GM23338 (cell line): Measurements from ENCODE around the gene KCNMA1. TPM values are rescaled to one million over a fixed set of nuclear protein-coding genes. Genes with fewer than 3 reads are reported as not detected.

Source experiments
- ATAC-seq: fragments of 200-7000 bp; cut with Tn5 transposase; 3 replicates; pipeline ENCODE4 v1.9.1; 2020
- DNase-seq: peaks from one replicate; pipeline ENCODE4 v3.0.0-alpha.2; 2015; ENCODE audit warnings: low spot score
- H2AFZ ChIP-seq: fragments of 200-600 bp; sonication (generic); 2 replicates; pipeline ENCODE4 v1.8.0; 2016; ENCODE audit warnings: antibody characterized with exemption, mild to moderate bottlenecking, moderate library complexity
- H3F3A ChIP-seq: fragments of 200-600 bp; sonication (generic); replicated peaks from 2 replicates; pipeline ENCODE4 v1.8.0; 2017; ENCODE audit warnings: antibody characterized with exemption, mixed run types, low read depth
- H3K27ac ChIP-seq: fragments of 200-600 bp; sonication (generic); 2 replicates; pipeline ENCODE4 v1.6.1; 2016; ENCODE audit warnings: low read depth
- H3K27me3 ChIP-seq: fragments of 200-600 bp; sonication (generic); 2 replicates; pipeline ENCODE4 v1.8.0; 2016; ENCODE audit warnings: mild to moderate bottlenecking, mixed run types, moderate library complexity; ENCODE audit not compliant: insufficient read depth
- H3K36me3 ChIP-seq: fragments of 200-600 bp; sonication (generic); 2 replicates; pipeline ENCODE4 v1.8.0; 2016; ENCODE audit warnings: mild to moderate bottlenecking; ENCODE audit not compliant: insufficient read depth
- H3K4me1 ChIP-seq: fragments of 200-600 bp; sonication (generic); 2 replicates; pipeline ENCODE4 v1.8.0; 2016; ENCODE audit warnings: mild to moderate bottlenecking, moderate library complexity; ENCODE audit not compliant: insufficient read depth
- H3K4me2 ChIP-seq: fragments of 200-600 bp; sonication (generic); 2 replicates; pipeline ENCODE4 v1.7.1; 2017; ENCODE audit warnings: mixed run types
- H3K4me3 ChIP-seq: fragments of 200-600 bp; sonication (generic); 2 replicates; pipeline ENCODE4 v1.6.1; 2016; ENCODE audit warnings: mixed run types
- H3K79me2 ChIP-seq: fragments of 200-600 bp; sonication (generic); replicated peaks from 2 replicates; pipeline ENCODE4 v1.8.0; 2017; ENCODE audit warnings: mild to moderate bottlenecking; ENCODE audit not compliant: insufficient read depth
- H3K9me2 ChIP-seq: fragments of 200-600 bp; sonication (generic); 2 replicates; pipeline ENCODE4 v1.8.0; 2017; ENCODE audit not compliant: insufficient read depth
- H4K20me1 ChIP-seq: fragments of 200-600 bp; sonication (generic); replicated peaks from 2 replicates; pipeline ENCODE4 v1.8.0; 2017; ENCODE audit warnings: mild to moderate bottlenecking; ENCODE audit not compliant: insufficient read depth
- H3K27ac Mint-ChIP-seq: 2 replicates; pipeline ENCODE4 v1.8.0; 2020; ENCODE audit warnings: inconsistent platforms, mild to moderate bottlenecking, moderate library complexity, mixed read lengths
- H3K27me3 Mint-ChIP-seq: 3 replicates; pipeline ENCODE4 v1.8.0; 2022; ENCODE audit warnings: low read depth, mild to moderate bottlenecking, moderate library complexity, mixed read lengths, inconsistent platforms; ENCODE audit not compliant: insufficient read depth, poor library complexity
- H3K36me3 Mint-ChIP-seq: 3 replicates; pipeline ENCODE4 v1.8.0; 2021; ENCODE audit warnings: low read depth, mild to moderate bottlenecking, inconsistent platforms, moderate library complexity, mixed read lengths
- H3K4me1 Mint-ChIP-seq: 3 replicates; pipeline ENCODE4 v1.8.0; 2020; ENCODE audit warnings: mild to moderate bottlenecking, inconsistent platforms, mixed read lengths
- H3K4me3 Mint-ChIP-seq: 3 replicates; pipeline ENCODE4 v1.8.0; 2021; ENCODE audit warnings: moderate library complexity, mild to moderate bottlenecking, inconsistent platforms, mixed read lengths
- H3K9me3 Mint-ChIP-seq: 3 replicates; pipeline ENCODE4 v1.8.0; 2020; ENCODE audit warnings: moderate library complexity, mild to moderate bottlenecking, inconsistent platforms, mixed read lengths
- CREB1 ChIP-seq: fragments of 250-450 bp; sonication (Bioruptor Pico); IDR thresholded peaks from 2 replicates; pipeline ENCODE4 v1.5.0; 2020; ENCODE audit warnings: low read depth, mild to moderate bottlenecking, moderate library complexity
- EZH2 ChIP-seq: fragments of 200-600 bp; sonication (generic); IDR thresholded peaks from one replicate; pipeline ENCODE4 v1.8.0; 2017; ENCODE audit warnings: antibody characterized with exemption, mild to moderate bottlenecking, low read depth; ENCODE audit not compliant: unreplicated experiment
- EZH2phosphoT487 ChIP-seq: fragments of 200-600 bp; sonication (generic); IDR thresholded peaks from one replicate; pipeline ENCODE4 v1.8.1; 2018; ENCODE audit warnings: antibody characterized with exemption; ENCODE audit not compliant: unreplicated experiment
- JUNB ChIP-seq: IDR thresholded peaks from one replicate; pipeline ENCODE4 v1.6.1; 2016; ENCODE audit warnings: antibody characterized with exemption; ENCODE audit not compliant: unreplicated experiment
- NANOG ChIP-seq: IDR thresholded peaks from 2 replicates; pipeline ENCODE4 v1.6.1; 2016; ENCODE audit warnings: antibody characterized with exemption, borderline replicate concordance
- POLR2AphosphoS5 ChIP-seq: IDR thresholded peaks from 2 replicates; pipeline ENCODE4 v1.6.1; 2016; ENCODE audit warnings: antibody characterized with exemption, low read depth
- STAT1 ChIP-seq: IDR thresholded peaks from one replicate; pipeline ENCODE4 v1.6.1; 2016; ENCODE audit warnings: antibody characterized with exemption; ENCODE audit not compliant: unreplicated experiment
- ZNF114 ChIP-seq: fragments of 250-450 bp; sonication (Bioruptor Pico); IDR thresholded peaks from 2 replicates; pipeline ENCODE4 v1.5.0; 2020; ENCODE audit warnings: mild to moderate bottlenecking, moderate library complexity
- ZNF331 ChIP-seq: fragments of 250-450 bp; sonication (Bioruptor Pico); IDR thresholded peaks from 2 replicates; pipeline ENCODE4 v1.5.0; 2020; ENCODE audit warnings: low read depth, mild to moderate bottlenecking, moderate library complexity
- polyA plus RNA-seq: library from polyadenylated mRNA; unstranded; fragments of >200 nt; fragmentation: Nextera tagmentation; extraction: Ambion mirVana; gene quantifications from 2 replicates; pipeline ENCODE4 v1.2.1, GENCODE V29; 2016
- total RNA-seq: library from RNA; depleted of rRNA; stranded (reverse); fragments of >200 nt; shearing (Covaris generic); gene quantifications from 2 replicates; pipeline ENCODE4 v1.2.3, GENCODE V29; 2014
- TF ChIP-seq, protein P1 (sequence below): IDR thresholded peaks from one replicate; pipeline ENCODE4 v1.6.1; 2018; ENCODE audit warnings: antibody characterized with exemption; ENCODE audit not compliant: unreplicated experiment
- TF ChIP-seq, protein P2 (sequence below): IDR thresholded peaks from 2 replicates; pipeline ENCODE4 v1.6.1; 2016; ENCODE audit warnings: antibody characterized with exemption
- TF ChIP-seq, protein P3 (sequence below): fragments of 250-450 bp; sonication (Bioruptor Pico); IDR thresholded peaks from 2 replicates; pipeline ENCODE4 v1.5.0; 2020; ENCODE audit warnings: mild to moderate bottlenecking, moderate library complexity
- TF ChIP-seq, protein P4 (sequence below), 2 experiments: fragments of 200-600 bp in 1 of 2; sonication (generic) in 1 of 2; conservative IDR thresholded peaks; 2 replicates each; pipeline versions ENCODE4 v1.5.1 to v1.6.1; 2016 to 2017; ENCODE audit warnings: antibody characterized with exemption in 2 of 2, low read depth in 2 of 2, mild to moderate bottlenecking in 2 of 2, moderate library complexity in 1 of 2

Gene KCNMA1
- total and polyA plus RNA-seq, 2 experiments from 2014 or later, result 8.2 to 9.0 TPM

DNA sequence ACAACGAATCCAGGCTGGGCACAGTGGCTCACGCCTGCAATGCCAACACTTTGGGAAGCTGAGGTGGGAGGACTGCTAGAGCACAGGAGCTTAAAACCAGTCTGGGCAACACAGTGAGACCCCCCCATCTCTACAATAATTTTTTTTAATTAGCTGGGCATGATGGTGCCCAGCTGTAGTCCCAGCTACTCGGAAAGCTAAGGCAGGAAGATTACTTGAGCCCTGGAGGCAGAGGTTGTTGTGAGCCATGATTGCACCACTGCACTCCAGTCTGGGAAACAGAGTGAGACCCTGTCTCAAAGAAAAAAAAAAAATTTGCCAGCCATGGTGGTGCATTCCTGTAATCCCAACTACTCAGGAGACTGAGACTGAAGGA, 396.3 kb downstream of the KCNMA1 start:
- no peak overlapping the region for H3K4me2 ChIP-seq
- H3K4me1 ChIP-seq, result no peaks in the 10 kb centered on the region; the same call in 1 of the 2 replicates
- H3K79me2 ChIP-seq, result no peaks in the 10 kb centered on the region
- no peaks in the 10 kb centered on the region for H3K27me3 ChIP-seq
- Mint-ChIP-seq H3K9me3 (no peaks in the 10 kb centered on the region; the same call in 2 of the 3 replicates), H3K36me3 (no peaks in the 10 kb centered on the region), H3K27me3 (no peaks in the 10 kb centered on the region), H3K4me3 (no peak overlapping the region), H3K4me1 (peaks cover 3% of the 10 kb centered on the region; the same call in 2 of the 3 replicates), H3K27ac (no peak overlapping the region)
- no peak for DNase-seq
- TF ChIP-seq CREB1, result no peak
- TF ChIP-seq EZH2phosphoT487, result no peak
- TF ChIP-seq, protein P1, sequence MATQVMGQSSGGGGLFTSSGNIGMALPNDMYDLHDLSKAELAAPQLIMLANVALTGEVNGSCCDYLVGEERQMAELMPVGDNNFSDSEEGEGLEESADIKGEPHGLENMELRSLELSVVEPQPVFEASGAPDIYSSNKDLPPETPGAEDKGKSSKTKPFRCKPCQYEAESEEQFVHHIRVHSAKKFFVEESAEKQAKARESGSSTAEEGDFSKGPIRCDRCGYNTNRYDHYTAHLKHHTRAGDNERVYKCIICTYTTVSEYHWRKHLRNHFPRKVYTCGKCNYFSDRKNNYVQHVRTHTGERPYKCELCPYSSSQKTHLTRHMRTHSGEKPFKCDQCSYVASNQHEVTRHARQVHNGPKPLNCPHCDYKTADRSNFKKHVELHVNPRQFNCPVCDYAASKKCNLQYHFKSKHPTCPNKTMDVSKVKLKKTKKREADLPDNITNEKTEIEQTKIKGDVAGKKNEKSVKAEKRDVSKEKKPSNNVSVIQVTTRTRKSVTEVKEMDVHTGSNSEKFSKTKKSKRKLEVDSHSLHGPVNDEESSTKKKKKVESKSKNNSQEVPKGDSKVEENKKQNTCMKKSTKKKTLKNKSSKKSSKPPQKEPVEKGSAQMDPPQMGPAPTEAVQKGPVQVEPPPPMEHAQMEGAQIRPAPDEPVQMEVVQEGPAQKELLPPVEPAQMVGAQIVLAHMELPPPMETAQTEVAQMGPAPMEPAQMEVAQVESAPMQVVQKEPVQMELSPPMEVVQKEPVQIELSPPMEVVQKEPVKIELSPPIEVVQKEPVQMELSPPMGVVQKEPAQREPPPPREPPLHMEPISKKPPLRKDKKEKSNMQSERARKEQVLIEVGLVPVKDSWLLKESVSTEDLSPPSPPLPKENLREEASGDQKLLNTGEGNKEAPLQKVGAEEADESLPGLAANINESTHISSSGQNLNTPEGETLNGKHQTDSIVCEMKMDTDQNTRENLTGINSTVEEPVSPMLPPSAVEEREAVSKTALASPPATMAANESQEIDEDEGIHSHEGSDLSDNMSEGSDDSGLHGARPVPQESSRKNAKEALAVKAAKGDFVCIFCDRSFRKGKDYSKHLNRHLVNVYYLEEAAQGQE, result no peak
- no peak for TF ChIP-seq POLR2AphosphoS5
- TF ChIP-seq, protein P2, sequence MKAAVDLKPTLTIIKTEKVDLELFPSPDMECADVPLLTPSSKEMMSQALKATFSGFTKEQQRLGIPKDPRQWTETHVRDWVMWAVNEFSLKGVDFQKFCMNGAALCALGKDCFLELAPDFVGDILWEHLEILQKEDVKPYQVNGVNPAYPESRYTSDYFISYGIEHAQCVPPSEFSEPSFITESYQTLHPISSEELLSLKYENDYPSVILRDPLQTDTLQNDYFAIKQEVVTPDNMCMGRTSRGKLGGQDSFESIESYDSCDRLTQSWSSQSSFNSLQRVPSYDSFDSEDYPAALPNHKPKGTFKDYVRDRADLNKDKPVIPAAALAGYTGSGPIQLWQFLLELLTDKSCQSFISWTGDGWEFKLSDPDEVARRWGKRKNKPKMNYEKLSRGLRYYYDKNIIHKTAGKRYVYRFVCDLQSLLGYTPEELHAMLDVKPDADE, result no peak
- no peak for TF ChIP-seq EZH2
- TF ChIP-seq, protein P3, sequence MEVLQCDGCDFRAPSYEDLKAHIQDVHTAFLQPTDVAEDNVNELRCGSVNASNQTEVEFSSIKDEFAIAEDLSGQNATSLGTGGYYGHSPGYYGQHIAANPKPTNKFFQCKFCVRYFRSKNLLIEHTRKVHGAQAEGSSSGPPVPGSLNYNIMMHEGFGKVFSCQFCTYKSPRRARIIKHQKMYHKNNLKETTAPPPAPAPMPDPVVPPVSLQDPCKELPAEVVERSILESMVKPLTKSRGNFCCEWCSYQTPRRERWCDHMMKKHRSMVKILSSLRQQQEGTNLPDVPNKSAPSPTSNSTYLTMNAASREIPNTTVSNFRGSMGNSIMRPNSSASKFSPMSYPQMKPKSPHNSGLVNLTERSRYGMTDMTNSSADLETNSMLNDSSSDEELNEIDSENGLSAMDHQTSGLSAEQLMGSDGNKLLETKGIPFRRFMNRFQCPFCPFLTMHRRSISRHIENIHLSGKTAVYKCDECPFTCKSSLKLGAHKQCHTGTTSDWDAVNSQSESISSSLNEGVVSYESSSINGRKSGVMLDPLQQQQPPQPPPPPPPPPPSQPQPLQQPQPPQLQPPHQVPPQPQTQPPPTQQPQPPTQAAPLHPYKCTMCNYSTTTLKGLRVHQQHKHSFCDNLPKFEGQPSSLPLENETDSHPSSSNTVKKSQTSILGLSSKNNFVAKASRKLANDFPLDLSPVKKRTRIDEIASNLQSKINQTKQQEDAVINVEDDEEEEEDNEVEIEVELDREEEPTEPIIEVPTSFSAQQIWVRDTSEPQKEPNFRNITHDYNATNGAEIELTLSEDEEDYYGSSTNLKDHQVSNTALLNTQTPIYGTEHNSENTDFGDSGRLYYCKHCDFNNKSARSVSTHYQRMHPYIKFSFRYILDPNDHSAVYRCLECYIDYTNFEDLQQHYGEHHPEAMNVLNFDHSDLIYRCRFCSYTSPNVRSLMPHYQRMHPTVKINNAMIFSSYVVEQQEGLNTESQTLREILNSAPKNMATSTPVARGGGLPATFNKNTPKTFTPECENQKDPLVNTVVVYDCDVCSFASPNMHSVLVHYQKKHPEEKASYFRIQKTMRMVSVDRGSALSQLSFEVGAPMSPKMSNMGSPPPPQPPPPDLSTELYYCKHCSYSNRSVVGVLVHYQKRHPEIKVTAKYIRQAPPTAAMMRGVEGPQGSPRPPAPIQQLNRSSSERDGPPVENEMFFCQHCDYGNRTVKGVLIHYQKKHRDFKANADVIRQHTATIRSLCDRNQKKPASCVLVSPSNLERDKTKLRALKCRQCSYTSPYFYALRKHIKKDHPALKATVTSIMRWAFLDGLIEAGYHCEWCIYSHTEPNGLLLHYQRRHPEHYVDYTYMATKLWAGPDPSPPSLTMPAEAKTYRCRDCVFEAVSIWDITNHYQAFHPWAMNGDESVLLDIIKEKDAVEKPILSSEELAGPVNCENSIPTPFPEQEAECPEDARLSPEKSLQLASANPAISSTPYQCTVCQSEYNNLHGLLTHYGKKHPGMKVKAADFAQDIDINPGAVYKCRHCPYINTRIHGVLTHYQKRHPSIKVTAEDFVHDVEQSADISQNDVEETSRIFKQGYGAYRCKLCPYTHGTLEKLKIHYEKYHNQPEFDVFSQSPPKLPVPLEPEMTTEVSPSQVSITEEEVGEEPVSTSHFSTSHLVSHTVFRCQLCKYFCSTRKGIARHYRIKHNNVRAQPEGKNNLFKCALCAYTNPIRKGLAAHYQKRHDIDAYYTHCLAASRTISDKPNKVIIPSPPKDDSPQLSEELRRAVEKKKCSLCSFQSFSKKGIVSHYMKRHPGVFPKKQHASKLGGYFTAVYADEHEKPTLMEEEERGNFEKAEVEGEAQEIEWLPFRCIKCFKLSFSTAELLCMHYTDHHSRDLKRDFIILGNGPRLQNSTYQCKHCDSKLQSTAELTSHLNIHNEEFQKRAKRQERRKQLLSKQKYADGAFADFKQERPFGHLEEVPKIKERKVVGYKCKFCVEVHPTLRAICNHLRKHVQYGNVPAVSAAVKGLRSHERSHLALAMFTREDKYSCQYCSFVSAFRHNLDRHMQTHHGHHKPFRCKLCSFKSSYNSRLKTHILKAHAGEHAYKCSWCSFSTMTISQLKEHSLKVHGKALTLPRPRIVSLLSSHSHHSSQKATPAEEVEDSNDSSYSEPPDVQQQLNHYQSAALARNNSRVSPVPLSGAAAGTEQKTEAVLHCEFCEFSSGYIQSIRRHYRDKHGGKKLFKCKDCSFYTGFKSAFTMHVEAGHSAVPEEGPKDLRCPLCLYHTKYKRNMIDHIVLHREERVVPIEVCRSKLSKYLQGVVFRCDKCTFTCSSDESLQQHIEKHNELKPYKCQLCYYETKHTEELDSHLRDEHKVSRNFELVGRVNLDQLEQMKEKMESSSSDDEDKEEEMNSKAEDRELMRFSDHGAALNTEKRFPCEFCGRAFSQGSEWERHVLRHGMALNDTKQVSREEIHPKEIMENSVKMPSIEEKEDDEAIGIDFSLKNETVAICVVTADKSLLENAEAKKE (CRISPR knock-in tag), result no peak
- no peak for TF ChIP-seq STAT1
- no peak for TF ChIP-seq JUNB
- TF ChIP-seq, protein P4, sequence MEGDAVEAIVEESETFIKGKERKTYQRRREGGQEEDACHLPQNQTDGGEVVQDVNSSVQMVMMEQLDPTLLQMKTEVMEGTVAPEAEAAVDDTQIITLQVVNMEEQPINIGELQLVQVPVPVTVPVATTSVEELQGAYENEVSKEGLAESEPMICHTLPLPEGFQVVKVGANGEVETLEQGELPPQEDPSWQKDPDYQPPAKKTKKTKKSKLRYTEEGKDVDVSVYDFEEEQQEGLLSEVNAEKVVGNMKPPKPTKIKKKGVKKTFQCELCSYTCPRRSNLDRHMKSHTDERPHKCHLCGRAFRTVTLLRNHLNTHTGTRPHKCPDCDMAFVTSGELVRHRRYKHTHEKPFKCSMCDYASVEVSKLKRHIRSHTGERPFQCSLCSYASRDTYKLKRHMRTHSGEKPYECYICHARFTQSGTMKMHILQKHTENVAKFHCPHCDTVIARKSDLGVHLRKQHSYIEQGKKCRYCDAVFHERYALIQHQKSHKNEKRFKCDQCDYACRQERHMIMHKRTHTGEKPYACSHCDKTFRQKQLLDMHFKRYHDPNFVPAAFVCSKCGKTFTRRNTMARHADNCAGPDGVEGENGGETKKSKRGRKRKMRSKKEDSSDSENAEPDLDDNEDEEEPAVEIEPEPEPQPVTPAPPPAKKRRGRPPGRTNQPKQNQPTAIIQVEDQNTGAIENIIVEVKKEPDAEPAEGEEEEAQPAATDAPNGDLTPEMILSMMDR (conservative IDR thresholded peaks at IDR 0.05; ENCODE audit: low read depth in 2 of 2), result no peak
- no peak for TF ChIP-seq NANOG
- no peak for TF ChIP-seq ZNF331 (CRISPR knock-in tag)
- TF ChIP-seq ZNF114 (CRISPR knock-in tag), result no peak
- no peak for ATAC-seq
- no peaks in the 10 kb centered on the region for H3K9me2 ChIP-seq
- H4K20me1 ChIP-seq, result no peaks in the 10 kb centered on the region
- no peaks in the 10 kb centered on the region for H3F3A ChIP-seq
- no peaks in the 10 kb centered on the region for H3K36me3 ChIP-seq
- no peak overlapping the region for H3K4me3 ChIP-seq
- H2AFZ ChIP-seq, result no peak overlapping the region
- no peak overlapping the region for H3K27ac ChIP-seq
